ENCODE results near the gene MYRFL. TPM values are rescaled to one million over a fixed set of nuclear protein-coding genes. Genes with fewer than 3 reads are reported as not detected.
"Not testable (repeated sequence)": the region's sequence is repeated elsewhere in the genome, so short reads cannot be mapped to it uniquely, and the experiment has no call there.

Gene MYRFL
- total RNA-seq (2014; rRNA removed; shearing (Covaris generic)) = not detected in 2 replicates

- DNase-seq (ENCODE audit: low spot score) = no peak
These were observed at the start of gene MYRFL for GRCh38 chr12:69824966-69825560. Gene MYRFL, plus strand, starts transcription at chr12:69825227. Its CDS starts 291 bp downstream, at chr12:69825518.

- DNase-seq (ENCODE audit: low spot score) = peak; percentile 43
These were observed 45.1 kb upstream of the MYRFL start for GRCh38 chr12:69779928-69780327.

DNA sequence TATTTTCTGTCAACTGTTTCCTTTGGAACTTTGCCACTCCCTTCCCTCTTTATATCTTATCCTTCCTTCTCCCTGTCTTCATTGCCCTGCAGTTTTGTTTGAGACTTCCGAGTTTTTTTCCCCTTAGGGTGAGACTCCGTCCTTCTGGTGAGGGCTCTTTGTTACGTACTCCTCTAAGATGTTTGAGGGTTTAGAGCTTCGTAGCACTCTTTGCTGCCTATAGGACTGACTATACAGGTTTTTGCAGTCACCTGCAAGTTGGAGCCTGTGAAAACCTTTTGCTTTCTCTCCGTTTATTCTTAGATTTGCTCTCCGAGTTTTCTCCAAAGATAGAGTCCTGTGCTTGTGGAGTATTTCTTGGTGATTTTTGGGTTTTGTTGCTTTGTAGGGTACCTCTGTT lies 41.7 kb upstream of the MYRFL start:
- DNase-seq (ENCODE audit: low spot score) = no peak

DNA sequence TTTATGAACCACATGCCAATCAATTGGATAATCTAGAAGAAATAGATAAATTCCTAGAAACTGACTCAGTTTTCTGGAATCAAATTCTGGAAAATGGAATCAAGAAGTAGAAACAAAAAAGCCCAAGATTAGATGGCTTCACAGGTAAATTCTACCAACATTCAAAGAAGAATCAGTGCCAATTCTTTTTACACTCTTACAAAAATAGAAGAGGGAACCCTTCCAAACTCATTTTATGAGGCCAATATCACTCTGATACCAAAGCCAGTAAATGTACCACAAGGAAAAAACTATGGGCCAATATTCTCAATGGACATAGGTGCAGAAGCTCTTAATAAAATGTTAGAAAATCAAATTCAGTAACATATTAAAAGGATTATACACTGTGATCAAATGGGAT lies 35.7 kb upstream of the MYRFL start:
- DNase-seq (ENCODE audit: low spot score) = no peak

DNA sequence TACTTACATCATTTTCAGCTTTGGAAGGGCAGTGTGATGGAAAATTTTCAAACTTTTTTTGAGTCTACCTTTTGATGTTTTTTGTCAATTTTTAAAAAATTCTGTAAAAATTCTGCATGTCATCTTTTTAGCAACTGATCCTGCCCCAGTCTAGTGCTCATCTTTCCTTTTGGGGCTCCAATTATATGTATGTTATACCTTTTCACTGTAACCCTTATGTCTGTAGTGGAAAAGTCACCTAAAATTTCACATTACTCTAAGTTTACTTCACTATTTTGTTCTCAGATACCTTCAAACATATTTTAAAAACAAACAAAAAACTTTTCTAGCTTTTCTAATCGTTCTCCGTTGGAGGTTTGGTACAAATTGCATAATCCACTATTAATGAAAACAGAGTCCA lies 32.5 kb upstream of the MYRFL start:
- DNase-seq (ENCODE audit: low spot score) = no peak

DNA sequence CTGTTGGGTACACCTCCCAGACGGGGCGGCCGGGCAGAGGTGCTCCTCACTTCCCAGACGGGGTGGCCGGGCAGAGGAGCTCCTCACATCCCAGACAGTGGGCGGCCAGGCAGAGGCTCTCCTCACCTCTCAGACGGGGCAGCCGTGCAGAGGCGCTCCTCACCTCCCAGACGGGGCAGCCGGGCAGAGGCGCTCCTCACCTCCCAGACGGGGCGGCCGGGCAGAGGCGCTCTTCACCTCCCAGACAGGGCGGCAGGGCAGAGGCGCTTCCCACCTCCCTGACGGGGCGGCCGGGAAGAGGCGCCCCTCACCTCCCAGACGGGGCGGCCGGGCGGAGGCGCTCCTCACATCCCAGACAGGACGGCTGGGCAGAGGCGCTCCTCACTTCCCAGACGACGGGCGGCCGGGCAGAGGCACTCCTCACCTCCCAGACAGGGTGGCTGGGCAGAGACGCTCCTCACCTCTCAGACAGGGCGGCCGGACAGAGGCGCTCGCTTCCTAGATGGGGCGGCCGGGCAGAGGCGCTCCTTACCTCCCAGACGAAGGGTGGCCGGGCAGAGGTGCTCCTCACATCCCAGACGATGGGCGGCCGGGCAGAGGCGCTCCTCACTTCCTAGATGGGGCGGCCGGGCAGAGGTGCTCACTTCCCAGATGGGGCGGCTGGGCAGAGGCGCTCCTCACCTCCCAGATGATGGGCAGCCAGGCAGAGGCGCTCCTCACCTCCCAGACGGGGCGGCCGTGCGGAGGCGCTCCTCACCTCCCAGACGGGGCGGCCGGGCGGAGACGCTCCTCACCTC lies 17.7 kb upstream of the MYRFL start:
- not testable (repeated sequence) for DNase-seq (ENCODE audit: low spot score)

DNA sequence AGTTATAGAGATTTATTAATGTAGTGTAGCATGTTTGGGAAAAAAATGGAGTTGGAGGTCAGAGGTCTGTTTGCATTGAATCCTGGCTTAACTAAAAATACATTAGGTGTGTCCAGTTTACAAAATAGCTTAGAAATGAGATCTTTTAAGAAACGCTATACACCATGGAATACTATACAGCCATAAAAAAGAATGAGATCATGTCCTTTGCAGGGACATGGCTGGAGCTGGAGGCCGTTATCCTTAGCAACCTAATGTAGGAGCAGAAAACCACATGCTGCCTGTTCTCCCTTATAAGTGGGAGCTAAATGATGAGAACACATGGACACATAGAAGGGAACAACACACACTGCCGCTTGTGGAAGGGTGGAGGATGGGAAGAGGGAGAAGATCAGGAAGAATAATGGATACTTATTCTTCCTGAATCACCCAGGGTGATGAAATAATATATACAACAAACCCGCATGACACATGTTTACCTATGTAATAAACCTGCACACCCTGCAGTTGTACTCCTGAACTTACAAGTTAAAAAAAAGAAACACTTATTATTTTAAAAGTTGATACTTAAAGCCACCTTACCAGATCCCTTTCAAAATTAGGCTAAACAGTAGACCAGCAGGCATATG lies 14.0 kb upstream of the MYRFL start:
- no peak for DNase-seq (ENCODE audit: low spot score)

DNA sequence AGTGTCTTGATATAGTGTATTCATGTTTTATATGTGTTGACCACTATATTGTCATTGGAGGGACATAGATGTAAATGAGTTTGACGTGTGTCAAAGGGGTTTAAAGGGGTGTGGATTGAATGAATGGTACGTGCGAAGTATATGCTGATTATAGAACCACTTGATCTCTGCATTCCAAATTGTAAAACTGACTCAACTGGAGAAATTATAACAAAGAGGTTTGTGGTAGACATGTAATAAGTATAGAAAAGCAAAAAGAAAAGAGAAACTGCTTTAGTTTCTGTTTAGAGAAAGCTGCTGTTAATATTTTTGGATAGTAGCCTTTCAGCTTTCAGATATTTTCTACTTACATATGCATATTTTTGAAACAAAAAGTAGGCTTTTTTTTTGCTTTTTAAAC lies 8.9 kb upstream of the MYRFL start:
- DNase-seq (ENCODE audit: low spot score) = no peak

GRCh38 chr12:69821032-69821455 lies 4.0 kb upstream of the MYRFL start:
- no peak for DNase-seq (ENCODE audit: low spot score)

DNA sequence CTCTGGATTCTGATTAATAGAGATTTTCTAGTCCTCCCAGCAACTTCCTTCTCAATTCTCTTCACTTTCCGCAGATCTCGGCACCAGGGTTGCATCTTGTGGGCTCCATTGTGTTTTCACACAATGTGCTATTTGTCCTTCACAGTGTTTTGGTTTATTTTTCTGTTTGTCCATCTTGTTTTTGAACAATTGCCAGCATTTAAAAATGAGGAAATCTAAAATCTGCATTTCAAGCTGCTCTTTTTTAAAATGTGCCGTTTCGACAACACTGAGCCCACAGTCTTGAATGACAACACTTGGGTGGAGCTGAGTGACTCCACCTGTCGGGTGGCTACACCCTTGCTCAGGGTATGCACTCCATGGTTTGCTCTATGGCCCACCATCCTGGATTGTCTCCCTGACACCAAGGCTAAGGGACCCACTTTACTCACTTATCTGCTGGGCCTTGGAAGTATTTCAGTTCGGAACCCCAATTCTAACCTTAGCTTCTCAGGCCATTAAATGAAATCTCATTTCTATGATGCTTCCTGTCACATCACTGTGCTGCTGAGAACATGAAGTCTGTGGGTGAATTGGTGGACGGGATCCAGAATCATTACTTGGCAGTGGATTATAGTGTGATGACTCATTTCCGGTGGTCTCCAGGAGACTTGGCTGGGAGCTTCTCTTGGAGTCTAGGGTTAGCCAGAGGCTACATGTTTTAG lies 3.4 kb upstream of the MYRFL start:
- peak; percentile 73 for DNase-seq (ENCODE audit: low spot score)

DNA sequence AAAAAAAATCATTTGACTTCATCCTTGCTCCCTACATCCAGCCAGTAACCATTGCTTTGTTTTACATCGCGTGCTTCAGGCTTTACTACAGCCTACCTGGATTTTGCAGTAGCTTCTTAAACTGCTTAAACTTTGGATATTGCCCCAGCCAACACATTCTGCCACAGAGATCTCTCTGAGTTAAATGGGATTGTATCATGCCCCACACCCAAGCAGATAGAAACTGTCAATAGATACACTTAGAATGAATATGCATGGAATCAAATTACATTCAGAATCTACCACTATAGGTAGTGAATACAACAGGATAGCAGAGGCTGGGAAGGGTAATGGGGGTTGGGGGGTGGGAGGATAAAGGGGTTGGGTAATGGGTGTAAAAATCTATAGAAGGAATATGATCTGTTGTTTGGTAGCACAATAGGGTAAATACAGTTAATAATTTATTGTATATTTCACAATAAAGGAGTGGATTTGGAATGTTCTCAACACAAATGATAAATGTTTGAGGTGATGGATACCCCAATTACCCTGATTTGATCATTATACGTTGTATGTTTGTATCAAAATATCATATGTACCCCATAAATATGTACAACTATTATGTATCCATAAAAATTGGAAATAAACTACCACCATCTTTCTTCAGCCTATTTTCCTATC lies 2.7 kb upstream of the MYRFL start:
- DNase-seq (ENCODE audit: low spot score) = no peak

- no peak for DNase-seq (ENCODE audit: low spot score)
These were observed 999 bp upstream of the MYRFL start for GRCh38 chr12:69824028-69824427.

- DNase-seq (ENCODE audit: low spot score) = no peak
These were observed 3.9 kb downstream of the MYRFL start for GRCh38 chr12:69828897-69829296.

DNA sequence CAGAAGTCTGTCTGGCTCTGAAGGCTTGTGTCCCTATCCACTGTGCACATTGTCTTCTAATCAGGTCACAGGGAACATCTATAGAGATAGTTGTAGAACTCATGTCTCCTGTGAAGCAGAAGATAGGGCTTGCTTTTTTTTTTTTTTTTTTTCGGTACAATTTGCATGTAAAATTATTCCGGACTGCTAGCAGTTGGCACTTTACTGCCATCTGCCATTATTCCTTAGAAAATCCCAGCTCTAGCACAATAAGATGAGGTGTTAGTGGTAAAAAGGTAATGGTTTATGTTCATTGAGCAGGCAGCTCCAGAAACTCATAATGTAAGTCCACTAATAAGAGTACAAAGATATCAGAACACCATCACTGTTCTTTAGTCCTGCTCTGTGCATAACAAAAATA lies 8.7 kb downstream of the MYRFL start:
- DNase-seq (ENCODE audit: low spot score) = no peak

DNA sequence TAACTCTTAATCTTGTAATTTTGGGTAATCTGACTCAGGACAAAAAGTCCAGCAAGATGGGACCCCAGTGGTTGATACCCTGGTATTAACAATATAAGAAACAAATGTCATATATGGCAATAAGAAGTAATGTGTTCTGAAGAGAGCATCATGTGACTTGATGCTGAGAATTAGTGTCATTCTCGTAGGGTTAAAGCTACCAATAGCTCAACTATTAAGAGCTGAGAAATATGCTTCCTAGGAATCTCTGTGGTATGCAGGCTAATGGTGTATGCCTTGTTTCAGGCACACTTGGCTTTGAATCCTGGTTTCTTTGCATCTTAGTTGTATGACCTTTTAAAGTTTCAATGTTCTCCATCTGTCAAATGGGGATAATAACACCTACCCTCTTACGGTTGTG lies 9.1 kb downstream of the MYRFL start:
- DNase-seq (ENCODE audit: low spot score) = no peak

- no peak for DNase-seq (ENCODE audit: low spot score)
These were observed 9.5 kb downstream of the MYRFL start for GRCh38 chr12:69834576-69834975.

DNA sequence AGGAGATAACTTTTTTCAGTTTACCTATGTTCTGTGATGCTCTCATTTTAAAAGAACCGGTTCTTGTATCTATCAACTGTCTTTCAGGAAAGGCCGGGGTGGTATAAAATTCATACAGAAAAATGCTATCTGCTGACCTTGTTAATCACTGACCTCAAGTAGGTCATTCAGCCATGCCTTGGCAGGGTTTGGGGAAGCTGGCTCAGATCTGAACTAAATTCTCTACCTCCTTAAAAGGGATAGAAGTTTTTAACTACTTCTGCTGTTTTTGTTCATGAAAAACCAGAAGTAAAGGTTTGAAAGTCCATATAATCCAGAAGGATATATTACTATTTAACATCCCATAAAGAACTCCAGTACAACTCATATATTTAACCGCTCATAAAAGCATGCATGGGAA lies 10.1 kb downstream of the MYRFL start:
- no peak for DNase-seq (ENCODE audit: low spot score)

DNA sequence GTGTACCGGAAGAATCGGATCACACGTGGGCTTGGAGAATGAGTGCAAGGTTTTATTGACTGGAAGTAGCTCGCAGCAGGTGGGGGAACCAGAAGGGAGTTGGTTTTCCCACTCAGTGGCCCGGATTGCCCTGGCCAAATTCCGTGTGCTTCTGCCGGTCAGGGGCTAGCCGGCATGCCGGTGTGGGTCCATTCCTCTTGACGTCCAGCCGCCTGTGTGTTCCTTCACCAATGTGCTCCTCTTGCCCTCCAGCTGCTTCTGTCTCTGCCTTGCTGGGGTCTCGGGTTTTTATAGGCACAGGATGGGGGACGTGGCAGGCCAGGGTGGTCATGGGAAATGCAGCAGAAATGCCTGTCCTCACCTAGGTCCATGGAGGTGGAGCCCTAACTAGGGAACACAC lies 11.0 kb downstream of the MYRFL start:
- no peak for DNase-seq (ENCODE audit: low spot score)

DNA sequence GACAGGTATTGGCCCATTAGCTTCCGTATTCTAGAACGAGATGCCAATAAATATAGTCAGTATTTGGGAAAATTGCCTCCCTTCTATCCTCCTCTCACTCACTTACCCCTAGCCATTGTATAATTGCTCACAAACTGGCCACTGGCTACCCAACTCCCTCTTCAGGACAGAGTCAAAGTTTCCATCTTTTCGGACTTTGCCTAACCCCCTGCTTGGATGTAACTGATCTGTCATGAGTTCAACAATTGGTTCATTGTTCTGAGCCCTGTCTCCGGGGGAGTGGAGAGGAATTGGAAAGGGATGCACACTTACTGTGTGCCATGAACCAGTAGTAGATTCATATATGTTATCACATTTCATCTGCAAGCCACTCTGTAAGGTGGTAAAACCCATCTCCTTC lies 12.2 kb downstream of the MYRFL start:
- no peak for DNase-seq (ENCODE audit: low spot score)

DNA sequence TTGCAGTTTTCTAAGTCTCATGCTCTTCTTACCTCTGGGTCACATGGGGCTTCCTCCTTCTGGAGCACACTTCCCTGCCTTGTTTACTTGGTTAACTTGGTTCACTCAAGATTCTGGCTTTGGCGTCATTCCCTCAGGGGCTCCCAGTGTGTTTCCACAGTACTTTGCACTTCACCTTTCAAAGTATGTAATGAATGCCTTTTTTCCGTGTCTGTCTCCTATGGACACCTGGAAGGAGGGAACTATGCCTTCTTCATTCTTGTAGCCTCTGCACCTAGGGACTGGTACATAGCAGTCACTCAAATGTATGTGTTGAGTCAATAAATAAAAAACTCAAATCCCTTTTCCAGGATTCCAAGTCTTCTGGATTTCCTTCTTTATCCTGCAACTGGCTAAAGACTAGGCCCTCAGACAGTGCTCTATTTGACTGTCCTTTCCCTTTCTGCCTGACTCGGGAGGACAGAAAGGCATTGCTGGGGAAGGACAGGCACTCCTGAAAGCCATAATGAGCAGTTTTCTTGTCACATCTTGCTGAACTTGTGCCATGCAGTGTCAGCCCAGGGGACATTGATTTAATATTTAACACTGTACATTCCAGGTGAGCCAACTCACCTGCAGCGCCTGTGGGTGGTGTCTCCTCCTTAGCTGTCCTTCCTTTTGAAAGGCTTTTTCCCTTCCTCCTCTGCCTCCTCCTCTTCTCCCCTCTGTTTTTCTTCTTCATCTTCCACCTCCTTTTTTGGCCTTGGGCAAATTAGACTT lies 12.8 kb downstream of the MYRFL start:
- DNase-seq (ENCODE audit: low spot score) = no peak

GRCh38 chr12:69840727-69841126 lies 15.7 kb downstream of the MYRFL start:
- no peak for DNase-seq (ENCODE audit: low spot score)
